SIG-M5 treated with dmso at 0.1 percent for 504 hours (cell line): ENCODE data around the gene CFAP100.

ENCODE experiments used
- DNase-seq: peaks from one replicate; lab custom pipeline; 2025; ENCODE audit not compliant: unreplicated experiment; lab: John Stamatoyannopoulos, UW

Gene CFAP100

GRCh38 chr3:126394179-126394976, at the start of gene CFAP100:
CFAP100 (plus strand) TSS chr3:126394909; CDS start chr3:126396001, 1,092 bp downstream.
- no peak for DNase-seq

- DNase-seq, result no peak
Observed at GRCh38 chr3:126345231-126345630, 49.5 kb upstream of the CFAP100 start.

DNA sequence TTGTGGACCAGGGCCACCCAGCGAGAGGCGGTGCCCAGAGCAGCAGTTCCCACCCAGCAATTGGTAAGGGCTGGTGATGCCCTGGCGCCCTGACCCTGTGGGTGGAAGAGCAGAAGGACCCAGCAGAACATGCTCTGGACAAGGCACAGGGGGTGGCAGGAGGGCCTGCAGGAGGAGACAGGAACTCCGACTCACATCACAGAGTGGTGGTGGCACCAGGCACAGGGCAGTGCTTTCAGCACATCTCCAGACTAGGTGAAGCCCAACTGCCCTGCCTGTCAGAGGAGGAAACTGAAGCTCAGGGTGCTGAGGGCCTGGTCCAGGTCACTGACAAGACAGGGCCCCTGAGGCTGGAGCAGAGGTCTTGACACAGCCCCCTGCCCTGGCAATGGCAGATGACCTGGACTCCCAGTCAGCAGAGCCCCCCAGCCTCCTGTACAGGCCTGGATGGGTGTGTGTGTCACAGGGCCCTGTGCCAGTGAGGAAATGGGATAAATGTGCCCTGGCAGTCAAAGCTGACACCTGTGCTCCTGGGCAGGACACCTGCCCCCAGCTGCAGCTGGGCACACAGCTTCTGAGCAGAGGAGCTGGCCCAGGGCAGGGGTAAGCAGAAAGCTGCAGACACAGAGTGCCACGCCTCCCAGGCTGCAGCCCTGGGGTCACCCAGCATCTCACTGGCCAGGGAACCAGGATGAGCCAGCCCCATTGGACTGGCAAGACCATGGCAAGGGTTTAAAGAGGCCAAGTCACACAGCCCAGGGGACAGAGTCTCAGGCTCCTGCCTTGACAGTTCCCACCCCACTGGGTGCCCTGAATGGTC, 48.9 kb upstream of the CFAP100 start:
- no peak for DNase-seq

GRCh38 chr3:126346466-126346865, 48.2 kb upstream of the CFAP100 start:
- no peak for DNase-seq

- no peak for DNase-seq
Observed at GRCh38 chr3:126347543-126348161, 47.1 kb upstream of the CFAP100 start.

DNA sequence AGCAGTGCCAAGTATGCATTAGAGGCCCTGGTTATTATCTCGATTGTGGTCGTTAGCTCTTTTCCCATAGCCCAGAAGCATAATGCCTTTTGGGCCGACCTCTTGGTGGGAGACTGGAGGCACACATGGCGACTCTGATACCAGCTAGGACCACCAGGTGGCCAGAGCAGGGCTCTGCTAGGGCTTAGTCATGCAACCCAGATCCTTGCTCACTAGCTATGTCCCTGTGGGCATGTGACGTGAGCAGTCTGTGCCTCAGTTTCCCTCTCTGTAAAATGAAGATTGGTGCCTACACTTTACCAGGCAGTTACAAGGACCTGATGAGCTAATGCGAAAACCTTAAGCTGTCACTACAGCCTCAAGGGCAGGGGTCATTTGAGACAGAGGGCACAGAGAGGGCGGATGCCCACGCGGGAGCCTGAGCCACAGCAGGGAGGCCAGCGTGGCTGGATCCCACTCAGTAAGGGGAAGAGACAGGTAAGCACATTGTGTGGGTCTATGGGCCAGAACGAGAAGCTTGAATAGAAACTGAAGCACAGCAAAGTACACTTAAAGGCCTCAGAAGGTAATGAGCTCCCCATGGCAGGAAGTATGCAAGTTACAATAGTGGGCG, 46.3 kb upstream of the CFAP100 start:
- DNase-seq, result no peak

GRCh38 chr3:126349071-126349470, 45.6 kb upstream of the CFAP100 start:
- DNase-seq, result no peak

DNA sequence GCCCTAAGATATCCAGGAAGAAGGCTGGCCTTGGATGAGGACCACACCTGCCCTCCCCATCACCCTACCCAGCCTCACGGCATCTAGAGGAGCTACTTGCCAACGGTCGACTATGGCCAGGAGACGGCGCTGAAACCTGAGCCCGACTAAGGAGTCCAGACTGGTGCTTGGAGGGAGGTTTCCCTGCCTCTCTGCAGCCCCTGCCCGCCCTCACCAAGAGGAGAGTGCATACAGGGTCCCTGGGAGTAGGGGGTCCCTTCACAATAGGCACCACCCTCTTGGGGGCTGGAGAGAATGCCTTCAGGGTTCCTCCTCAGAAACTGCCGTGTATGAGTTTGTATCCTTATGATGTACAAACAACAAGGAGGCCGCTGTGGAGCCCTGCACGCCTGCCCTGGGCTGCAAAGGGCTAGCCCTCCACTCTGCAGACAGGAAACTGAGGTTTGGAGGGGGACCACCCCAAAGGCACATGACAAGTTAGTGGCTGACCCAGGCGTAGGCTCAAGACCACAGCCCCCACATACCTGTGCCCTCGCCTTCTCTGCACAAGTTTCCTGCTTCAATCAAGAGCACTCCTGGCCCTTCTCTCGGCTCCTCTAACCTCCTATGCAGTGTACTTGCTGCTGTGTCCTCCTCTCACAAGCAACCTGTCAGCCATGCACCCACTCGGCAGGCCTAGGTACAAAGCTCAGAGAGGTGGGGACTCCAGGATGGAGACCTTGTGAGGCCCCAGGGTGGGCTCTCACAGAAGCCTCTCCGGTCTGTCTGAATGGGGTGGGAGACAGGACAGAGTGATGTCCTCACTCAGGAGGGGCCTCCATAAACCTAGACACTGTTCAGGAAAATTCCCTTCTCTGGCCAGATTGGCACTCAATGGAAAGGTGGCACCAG, 44.9 kb upstream of the CFAP100 start:
- no peak for DNase-seq

DNA sequence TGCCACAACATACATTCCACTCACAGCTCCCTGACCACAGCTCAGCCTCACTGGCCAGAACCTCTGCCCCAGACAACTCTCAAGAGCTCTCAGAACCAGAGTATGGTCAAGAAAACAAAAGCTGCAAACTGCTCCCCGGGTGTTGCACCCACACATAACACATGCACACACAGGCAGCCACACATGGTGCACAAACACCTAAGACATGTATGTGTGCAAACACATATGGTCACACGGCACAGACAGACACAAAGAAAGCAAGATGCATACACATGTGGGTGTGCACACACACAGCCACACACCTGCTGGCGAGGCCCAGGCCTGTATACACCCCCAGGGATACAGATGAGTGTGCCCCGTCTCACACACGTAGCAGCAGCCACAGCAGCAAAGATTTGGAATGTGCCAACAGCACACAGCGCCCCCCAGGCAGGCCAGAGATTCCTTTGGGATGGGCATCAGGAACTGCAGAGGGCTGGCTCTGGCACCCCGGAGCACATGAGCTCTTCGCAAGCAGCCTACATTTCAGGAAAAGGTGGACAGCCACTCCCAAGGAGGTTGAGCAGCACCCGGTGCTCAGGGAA, 44.1 kb upstream of the CFAP100 start:
- no peak for DNase-seq

DNA sequence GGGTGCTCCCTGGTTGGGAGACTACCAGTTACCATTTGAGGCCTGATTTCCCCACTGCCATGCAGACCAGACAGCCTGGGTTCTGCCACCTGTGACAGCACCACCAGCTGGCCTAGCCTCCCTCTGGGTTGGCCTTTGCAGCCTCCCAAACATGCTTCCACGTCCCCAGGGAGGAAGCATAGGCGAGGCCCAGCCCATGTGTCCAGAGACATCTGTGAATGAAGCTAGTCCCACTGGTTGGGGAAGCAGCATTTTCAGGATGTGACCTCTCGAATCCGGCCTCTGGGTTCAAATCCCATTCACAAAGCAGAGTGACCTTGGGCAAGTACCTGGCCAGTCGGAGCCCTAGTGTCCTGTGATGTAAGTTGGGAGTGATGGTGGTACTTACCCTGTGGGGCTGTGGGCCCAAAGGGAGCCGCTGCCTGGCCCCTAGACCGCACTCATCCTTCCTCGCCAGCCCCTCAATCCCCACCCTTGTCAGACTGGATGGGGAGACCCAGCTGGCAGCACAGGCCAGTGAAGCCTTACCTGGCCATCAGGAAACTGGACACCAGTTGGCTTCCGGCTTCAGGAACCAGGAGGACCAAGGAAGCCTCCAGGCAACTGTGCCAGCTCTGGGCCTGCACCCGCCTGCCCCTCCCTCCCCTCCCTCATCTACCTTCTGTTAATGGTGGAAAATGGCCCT, 43.5 kb upstream of the CFAP100 start:
- DNase-seq, result no peak

GRCh38 chr3:126351771-126352475, 42.8 kb upstream of the CFAP100 start:
- DNase-seq, result no peak

DNA sequence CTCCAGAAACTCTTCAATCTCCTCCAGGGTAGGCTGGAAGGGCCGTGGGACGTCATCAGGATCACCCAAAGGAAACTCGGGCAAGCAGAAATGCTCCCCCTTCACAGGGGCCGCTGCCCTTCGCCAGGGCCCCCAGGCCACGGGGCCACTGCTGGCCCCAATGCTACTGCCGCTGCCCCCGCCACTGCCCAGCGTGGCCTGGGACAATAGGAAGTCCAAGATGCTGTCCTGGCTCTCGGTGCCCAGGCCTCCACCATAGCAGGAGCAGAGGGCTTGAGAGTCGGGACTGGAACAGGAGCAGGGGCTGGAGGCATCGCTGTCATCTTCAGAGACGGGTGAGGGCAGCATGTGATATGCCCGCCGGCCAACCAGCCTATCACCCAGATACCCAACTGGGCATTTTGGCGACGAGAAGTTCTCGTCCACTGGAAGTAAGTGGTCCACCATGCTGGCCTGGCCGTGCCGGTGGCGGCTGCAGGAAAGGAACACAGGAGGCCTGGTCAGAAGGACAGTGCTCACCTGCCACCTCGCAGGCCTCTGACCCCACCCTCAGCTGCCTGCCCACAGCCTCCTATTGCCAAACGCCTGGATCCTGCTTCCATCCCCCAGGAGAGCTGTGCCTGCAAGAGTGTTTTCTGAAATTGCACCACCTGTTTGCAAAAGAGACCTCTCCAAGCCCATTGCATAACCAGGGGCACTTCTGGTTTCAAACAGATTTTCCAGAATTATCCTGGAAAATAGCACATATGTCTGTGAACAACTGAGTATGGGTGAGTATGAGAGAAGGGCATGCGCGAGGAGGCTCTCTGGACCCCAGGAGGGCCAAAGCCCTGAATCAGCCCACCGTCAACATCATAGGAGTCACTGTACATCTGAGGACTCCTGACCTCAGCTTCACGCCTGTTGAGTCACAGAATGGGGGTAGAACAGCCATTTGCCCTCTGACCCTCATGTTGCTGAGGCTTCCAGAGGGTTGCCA, 41.9 kb upstream of the CFAP100 start:
- DNase-seq, result peak; percentile 5

DNA sequence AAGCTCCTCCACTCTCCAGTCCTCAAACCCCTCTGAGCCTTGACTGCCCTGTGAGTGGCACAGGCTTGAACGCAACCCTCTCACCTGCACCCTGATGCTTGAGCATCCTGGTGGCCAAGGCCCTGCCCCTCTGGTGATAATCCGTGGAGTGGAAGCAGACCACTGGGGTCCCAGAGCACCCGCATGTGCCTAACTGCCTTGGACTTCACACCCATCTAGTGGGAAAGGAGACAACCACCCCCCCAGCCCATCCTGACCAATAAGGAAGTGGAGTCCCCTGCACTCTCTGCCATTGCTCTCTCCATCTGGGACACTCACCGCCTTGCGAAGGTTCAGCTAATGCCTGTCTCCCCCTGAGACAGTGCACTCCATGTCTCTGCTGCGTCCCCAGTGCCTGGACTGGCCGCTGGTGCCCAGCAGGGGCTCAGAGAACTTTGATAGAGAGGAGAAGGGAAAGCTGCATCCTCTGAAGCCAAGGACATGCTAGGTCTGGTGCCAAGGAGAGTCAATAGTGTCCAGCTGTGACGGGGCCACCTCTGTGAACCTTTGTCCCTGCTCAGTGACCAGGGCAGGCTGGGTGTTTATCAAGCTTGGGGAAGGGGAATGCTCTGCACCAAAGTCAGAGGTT, 40.9 kb upstream of the CFAP100 start:
- no peak for DNase-seq

- DNase-seq, result no peak
Observed at GRCh38 chr3:126354776-126355175, 39.9 kb upstream of the CFAP100 start.

DNA sequence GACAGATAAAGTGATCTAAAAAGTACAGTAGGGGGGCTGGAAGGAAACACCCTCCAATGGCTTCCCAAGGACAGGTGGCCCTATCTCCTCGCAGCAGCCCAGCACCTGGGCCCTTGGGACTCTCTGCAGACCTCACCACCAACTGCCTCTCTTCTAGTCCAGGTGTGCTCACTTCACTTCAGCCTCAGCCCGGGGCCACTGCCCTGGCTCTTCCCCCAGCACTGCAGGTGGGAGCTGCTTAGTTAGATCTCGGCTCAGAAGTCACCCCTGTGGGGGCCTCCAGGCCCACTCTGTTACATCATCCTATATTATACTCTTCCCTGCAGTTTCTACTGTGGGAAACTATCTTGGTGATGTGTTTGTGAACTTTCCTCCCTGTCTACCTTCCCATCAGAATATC, 39.5 kb upstream of the CFAP100 start:
- no peak for DNase-seq

GRCh38 chr3:126355777-126356372, 38.8 kb upstream of the CFAP100 start:
- no peak for DNase-seq
